GM12878 (cell line): ENCODE measurements around the gene ATN1. TPM values are rescaled to one million over a fixed set of nuclear protein-coding genes. Genes with fewer than 3 reads are reported as not detected.

Experiments used
- BCL11A ChIP-seq: IDR thresholded peaks from 2 replicates; pipeline ENCODE4 v1.6.1; 2011; ENCODE audit warnings: low read depth, low read length
- ETV6 ChIP-seq, 2 experiments: fragments of 450-650 bp in 1 of 2; IDR thresholded peaks in 1 of 2; conservative IDR thresholded peaks in 1 of 2; 2 replicates each; pipeline ENCODE4 v1.6.1; 2014; ENCODE audit warnings: antibody characterized with exemption in 1 of 2, borderline replicate concordance in 1 of 2, low read depth in 1 of 2, mild to moderate bottlenecking in 1 of 2, moderate library complexity in 1 of 2
- HDGF ChIP-seq: fragments of 450-650 bp; IDR thresholded peaks from 2 replicates; pipeline ENCODE4 v1.6.1; 2016; ENCODE audit warnings: antibody characterized with exemption
- POLR2AphosphoS5 ChIP-seq: IDR thresholded peaks from 2 replicates; pipeline ENCODE4 v1.6.1; 2011; ENCODE audit warnings: mild to moderate bottlenecking, low read length, inconsistent platforms
- RAD21 ChIP-seq: IDR thresholded peaks from 2 replicates; pipeline ENCODE4 v1.6.1; 2011; ENCODE audit warnings: mild to moderate bottlenecking, low read depth, low read length, moderate library complexity; ENCODE audit not compliant: insufficient read depth
- TCF12 ChIP-seq: IDR thresholded peaks from 2 replicates; pipeline ENCODE4 v1.6.1; 2011; ENCODE audit warnings: low read depth, mild to moderate bottlenecking, low read length
- YY1 ChIP-seq: IDR thresholded peaks from 2 replicates; pipeline ENCODE4 v1.6.1; 2011; ENCODE audit warnings: low read depth, mild to moderate bottlenecking, low read length
- ZNF24 ChIP-seq: fragments of 450-650 bp; IDR thresholded peaks from 2 replicates; pipeline ENCODE4 v1.6.1; 2017; ENCODE audit warnings: antibody characterized with exemption, mild to moderate bottlenecking
- ZNF384 ChIP-seq: IDR thresholded peaks from 2 replicates; pipeline ENCODE4 v1.6.1; 2012; ENCODE audit warnings: low read depth, mild to moderate bottlenecking, low read length, improper control_type of control experiment, borderline replicate concordance
- polyA plus RNA-seq, 11 experiments: library from polyadenylated mRNA; depleted of rRNA in 4 of 11; unstranded in 6 of 11; stranded (reverse) in 5 of 11; fragments of >200 nt; fragmentation: Nextera tagmentation in 4 of 11; fragmentation: Illumina TruSeq in 1 of 11; extraction: Ambion mirVana in 4 of 11; extraction: Trizol in 1 of 11; gene quantifications; 1 replicate in 1 of 11; 2 replicates in 10 of 11; pipeline versions ENCODE4 v1.2.1 to v1.2.3, GENCODE V29; 2011 to 2016; ENCODE audit warnings: inconsistent platforms in 2 of 11, missing spikeins in 2 of 11, low read depth in 1 of 11
- total RNA-seq, 4 experiments: library from RNA; depleted of rRNA in 3 of 4; stranded (reverse); fragments of >200 nt in 3 of 4; fragmentation: Illumina TruSeq in 1 of 4; extraction: Trizol in 1 of 4; gene quantifications; 2 replicates each; pipeline versions ENCODE4 v1.2.1 to v1.2.3, GENCODE V29; 2013 to 2021
- TF ChIP-seq, protein P1 (sequence below): fragments of 450-650 bp; IDR thresholded peaks from 2 replicates; pipeline ENCODE4 v1.6.1; 2017; ENCODE audit warnings: low read depth, mild to moderate bottlenecking, moderate library complexity
- TF ChIP-seq, protein P2 (sequence below): fragments of 450-650 bp; formaldehyde crosslinking; IDR thresholded peaks from 2 replicates; pipeline ENCODE4 v1.4.0; 2022; ENCODE audit warnings: mild to moderate bottlenecking, moderate library complexity
- TF ChIP-seq, protein P3 (sequence below): fragments of 450-650 bp; IDR thresholded peaks from 2 replicates; pipeline ENCODE4 v1.6.1; 2018; ENCODE audit warnings: mild to moderate bottlenecking, low read depth, moderate library complexity; ENCODE audit not compliant: partially characterized antibody
- TF ChIP-seq, protein P4 (sequence below): fragments of 450-650 bp; IDR thresholded peaks from 2 replicates; pipeline ENCODE4 v1.6.1; 2016; ENCODE audit warnings: mild to moderate bottlenecking, moderate library complexity, borderline replicate concordance

Gene ATN1
- total and polyA plus RNA-seq, 10 of the 15 experiments (the other 5 are each of a cell fraction or from before 2014, with no cell fraction given): 0.08 to 44.5 (median 5.0) TPM

DNA sequence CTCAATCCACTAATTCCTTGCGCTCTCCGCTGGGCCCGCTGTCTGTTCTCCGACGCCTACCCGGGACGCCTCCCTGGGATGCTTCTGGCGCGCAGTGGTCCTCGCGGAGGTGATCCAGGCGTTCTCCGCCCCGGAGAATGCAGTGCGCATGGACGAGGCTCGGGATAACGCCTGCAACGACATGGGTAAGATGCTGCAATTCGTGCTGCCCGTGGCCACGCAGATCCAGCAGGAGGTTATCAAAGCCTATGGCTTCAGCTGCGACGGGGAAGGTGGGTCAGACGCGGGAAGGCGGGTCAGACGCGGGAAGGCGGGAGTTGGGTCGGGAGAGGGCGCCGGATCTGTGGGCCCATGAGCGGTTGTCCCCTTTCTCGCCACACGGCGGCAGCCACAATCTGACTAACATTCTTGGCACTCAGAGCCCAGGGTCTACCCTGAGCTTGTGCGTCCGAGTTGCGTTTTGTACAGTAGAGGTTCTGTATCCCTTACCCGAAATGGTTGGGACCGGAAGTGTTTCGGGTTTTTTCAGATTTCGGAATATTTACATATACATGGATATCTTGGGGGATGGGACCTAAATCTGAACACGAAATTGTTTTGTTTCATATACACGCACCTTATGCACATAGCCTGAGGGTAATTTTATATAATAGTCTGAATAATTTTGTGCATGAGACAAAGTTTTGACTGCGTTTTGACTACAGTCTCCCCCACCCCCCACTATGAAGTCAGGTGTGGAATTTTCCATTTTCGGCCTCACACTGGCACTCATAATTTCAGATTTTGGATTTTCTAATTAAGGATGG, 16.8 kb downstream of the ATN1 start (continued):
- TF ChIP-seq, protein P1, sequence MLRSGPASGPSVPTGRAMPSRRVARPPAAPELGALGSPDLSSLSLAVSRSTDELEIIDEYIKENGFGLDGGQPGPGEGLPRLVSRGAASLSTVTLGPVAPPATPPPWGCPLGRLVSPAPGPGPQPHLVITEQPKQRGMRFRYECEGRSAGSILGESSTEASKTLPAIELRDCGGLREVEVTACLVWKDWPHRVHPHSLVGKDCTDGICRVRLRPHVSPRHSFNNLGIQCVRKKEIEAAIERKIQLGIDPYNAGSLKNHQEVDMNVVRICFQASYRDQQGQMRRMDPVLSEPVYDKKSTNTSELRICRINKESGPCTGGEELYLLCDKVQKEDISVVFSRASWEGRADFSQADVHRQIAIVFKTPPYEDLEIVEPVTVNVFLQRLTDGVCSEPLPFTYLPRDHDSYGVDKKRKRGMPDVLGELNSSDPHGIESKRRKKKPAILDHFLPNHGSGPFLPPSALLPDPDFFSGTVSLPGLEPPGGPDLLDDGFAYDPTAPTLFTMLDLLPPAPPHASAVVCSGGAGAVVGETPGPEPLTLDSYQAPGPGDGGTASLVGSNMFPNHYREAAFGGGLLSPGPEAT: peak; percentile 60; the same call in 1 of the 2 replicates
- peak; percentile 86 for TF ChIP-seq RAD21
- TF ChIP-seq YY1: 0 out of 2 replicates have a peak, but pooled peaks have one; percentile 53
- no peak for TF ChIP-seq ZNF24
- no peak for TF ChIP-seq ETV6 (conservative IDR thresholded peaks at IDR 0.05 in 1 of 2, IDR thresholded peaks at IDR 0.05 in 1 of 2; ENCODE audit: borderline replicate concordance in 1 of 2, low read depth in 1 of 2)
- TF ChIP-seq TCF12: 0 out of 2 replicates have a peak, but pooled peaks have one; percentile 21
- peak; percentile 84 for TF ChIP-seq BCL11A
- TF ChIP-seq, protein P2, sequence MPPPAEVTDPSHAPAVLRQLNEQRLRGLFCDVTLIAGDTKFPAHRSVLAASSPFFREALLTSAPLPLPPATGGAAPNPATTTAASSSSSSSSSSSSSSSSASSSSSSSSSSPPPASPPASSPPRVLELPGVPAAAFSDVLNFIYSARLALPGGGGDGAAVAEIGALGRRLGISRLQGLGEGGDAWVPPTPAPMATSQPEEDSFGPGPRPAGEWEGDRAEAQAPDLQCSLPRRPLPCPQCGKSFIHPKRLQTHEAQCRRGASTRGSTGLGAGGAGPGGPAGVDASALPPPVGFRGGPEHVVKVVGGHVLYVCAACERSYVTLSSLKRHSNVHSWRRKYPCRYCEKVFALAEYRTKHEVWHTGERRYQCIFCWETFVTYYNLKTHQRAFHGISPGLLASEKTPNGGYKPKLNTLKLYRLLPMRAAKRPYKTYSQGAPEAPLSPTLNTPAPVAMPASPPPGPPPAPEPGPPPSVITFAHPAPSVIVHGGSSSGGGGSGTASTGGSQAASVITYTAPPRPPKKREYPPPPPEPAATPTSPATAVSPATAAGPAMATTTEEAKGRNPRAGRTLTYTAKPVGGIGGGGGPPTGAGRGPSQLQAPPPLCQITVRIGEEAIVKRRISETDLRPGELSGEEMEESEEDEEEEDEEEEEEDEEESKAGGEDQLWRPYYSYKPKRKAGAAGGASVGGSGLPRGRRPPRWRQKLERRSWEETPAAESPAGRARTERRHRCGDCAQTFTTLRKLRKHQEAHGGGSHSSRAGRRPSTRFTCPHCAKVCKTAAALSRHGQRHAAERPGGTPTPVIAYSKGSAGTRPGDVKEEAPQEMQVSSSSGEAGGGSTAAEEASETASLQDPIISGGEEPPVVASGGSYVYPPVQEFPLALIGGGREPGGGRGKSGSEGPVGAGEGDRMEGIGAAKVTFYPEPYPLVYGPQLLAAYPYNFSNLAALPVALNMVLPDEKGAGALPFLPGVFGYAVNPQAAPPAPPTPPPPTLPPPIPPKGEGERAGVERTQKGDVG: no peak
- TF ChIP-seq POLR2AphosphoS5: no peak
- TF ChIP-seq, protein P3, sequence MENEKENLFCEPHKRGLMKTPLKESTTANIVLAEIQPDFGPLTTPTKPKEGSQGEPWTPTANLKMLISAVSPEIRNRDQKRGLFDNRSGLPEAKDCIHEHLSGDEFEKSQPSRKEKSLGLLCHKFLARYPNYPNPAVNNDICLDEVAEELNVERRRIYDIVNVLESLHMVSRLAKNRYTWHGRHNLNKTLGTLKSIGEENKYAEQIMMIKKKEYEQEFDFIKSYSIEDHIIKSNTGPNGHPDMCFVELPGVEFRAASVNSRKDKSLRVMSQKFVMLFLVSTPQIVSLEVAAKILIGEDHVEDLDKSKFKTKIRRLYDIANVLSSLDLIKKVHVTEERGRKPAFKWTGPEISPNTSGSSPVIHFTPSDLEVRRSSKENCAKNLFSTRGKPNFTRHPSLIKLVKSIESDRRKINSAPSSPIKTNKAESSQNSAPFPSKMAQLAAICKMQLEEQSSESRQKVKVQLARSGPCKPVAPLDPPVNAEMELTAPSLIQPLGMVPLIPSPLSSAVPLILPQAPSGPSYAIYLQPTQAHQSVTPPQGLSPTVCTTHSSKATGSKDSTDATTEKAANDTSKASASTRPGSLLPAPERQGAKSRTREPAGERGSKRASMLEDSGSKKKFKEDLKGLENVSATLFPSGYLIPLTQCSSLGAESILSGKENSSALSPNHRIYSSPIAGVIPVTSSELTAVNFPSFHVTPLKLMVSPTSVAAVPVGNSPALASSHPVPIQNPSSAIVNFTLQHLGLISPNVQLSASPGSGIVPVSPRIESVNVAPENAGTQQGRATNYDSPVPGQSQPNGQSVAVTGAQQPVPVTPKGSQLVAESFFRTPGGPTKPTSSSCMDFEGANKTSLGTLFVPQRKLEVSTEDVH: peak; percentile 25
- no peak; the same call in 1 of the 2 replicates for TF ChIP-seq HDGF
- TF ChIP-seq, protein P4, sequence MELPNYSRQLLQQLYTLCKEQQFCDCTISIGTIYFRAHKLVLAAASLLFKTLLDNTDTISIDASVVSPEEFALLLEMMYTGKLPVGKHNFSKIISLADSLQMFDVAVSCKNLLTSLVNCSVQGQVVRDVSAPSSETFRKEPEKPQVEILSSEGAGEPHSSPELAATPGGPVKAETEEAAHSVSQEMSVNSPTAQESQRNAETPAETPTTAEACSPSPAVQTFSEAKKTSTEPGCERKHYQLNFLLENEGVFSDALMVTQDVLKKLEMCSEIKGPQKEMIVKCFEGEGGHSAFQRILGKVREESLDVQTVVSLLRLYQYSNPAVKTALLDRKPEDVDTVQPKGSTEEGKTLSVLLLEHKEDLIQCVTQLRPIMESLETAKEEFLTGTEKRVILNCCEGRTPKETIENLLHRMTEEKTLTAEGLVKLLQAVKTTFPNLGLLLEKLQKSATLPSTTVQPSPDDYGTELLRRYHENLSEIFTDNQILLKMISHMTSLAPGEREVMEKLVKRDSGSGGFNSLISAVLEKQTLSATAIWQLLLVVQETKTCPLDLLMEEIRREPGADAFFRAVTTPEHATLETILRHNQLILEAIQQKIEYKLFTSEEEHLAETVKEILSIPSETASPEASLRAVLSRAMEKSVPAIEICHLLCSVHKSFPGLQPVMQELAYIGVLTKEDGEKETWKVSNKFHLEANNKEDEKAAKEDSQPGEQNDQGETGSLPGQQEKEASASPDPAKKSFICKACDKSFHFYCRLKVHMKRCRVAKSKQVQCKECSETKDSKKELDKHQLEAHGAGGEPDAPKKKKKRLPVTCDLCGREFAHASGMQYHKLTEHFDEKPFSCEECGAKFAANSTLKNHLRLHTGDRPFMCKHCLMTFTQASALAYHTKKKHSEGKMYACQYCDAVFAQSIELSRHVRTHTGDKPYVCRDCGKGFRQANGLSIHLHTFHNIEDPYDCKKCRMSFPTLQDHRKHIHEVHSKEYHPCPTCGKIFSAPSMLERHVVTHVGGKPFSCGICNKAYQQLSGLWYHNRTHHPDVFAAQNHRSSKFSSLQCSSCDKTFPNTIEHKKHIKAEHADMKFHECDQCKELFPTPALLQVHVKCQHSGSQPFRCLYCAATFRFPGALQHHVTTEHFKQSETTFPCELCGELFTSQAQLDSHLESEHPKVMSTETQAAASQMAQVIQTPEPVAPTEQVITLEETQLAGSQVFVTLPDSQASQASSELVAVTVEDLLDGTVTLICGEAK: no peak
- TF ChIP-seq ZNF384: no peak
